Keratinocyte (primary cell): ENCODE results near the gene CBLL1. TPM values are rescaled to one million over a fixed set of nuclear protein-coding genes. Genes with fewer than 3 reads are reported as not detected.

Experiments
- DNase-seq: peaks from one replicate; pipeline ENCODE4 v3.0.0-alpha.2; 2011; ENCODE audit warnings: low read depth, missing footprints, low spot score
- FAIRE-seq: peaks from 2 replicates; lab custom pipeline; 2011; peaks lifted over from hg19 to GRCh38; lab: Jason Lieb, UNC
- H2AFZ ChIP-seq: 2 replicates; pipeline ENCODE4 v1.6.0; 2012; ENCODE audit warnings: low read length, control low read depth, inconsistent platforms; ENCODE audit not compliant: control insufficient read depth
- H3K27ac ChIP-seq: 2 replicates; pipeline ENCODE4 v1.5.1; 2011; ENCODE audit warnings: low read length; ENCODE audit not compliant: control insufficient read depth, insufficient read depth
- H3K27me3 ChIP-seq: 3 replicates; pipeline ENCODE4 v1.6.0; 2011; ENCODE audit warnings: low read length; ENCODE audit not compliant: control insufficient read depth, insufficient read depth; ENCODE audit errors: extremely low read depth
- H3K36me3 ChIP-seq, 2 experiments: 2 replicates in 1 of 2; 3 replicates in 1 of 2; pipeline ENCODE4 v1.5.1; 2011; ENCODE audit warnings: low read length in 2 of 2, mild to moderate bottlenecking in 1 of 2; ENCODE audit not compliant: control insufficient read depth in 2 of 2, insufficient read depth in 2 of 2; ENCODE audit errors: extremely low read depth in 1 of 2
- H3K4me1 ChIP-seq: 3 replicates; pipeline ENCODE4 v1.5.1; 2011; ENCODE audit warnings: low read length; ENCODE audit not compliant: control insufficient read depth, insufficient read depth; ENCODE audit errors: extremely low read depth
- H3K4me2 ChIP-seq: 3 replicates; pipeline ENCODE4 v1.6.0; 2011; ENCODE audit warnings: low read depth, low read length; ENCODE audit not compliant: control insufficient read depth, insufficient read depth; ENCODE audit errors: extremely low read depth
- H3K4me3 ChIP-seq, 3 experiments: fragments of 200-600 bp in 1 of 3; sonication (generic) in 1 of 3; 2 replicates in 2 of 3; 3 replicates in 1 of 3; pipeline ENCODE4 v1.5.1; 2011 to 2016; ENCODE audit warnings: low read length in 3 of 3, mild to moderate bottlenecking in 3 of 3, control low read depth in 2 of 3, inconsistent platforms in 1 of 3, low read depth in 1 of 3, mixed read lengths in 1 of 3, mixed run types in 1 of 3, moderate library complexity in 1 of 3; ENCODE audit not compliant: control insufficient read depth in 2 of 3, insufficient read depth in 2 of 3; ENCODE audit errors: extremely low read depth in 1 of 3
- H3K79me2 ChIP-seq: 2 replicates; pipeline ENCODE4 v1.6.0; 2012; ENCODE audit warnings: low read length; ENCODE audit not compliant: control insufficient read depth, insufficient read depth
- H3K9ac ChIP-seq: 3 replicates; pipeline ENCODE4 v1.6.0; 2011; ENCODE audit warnings: low read length; ENCODE audit not compliant: control insufficient read depth, insufficient read depth; ENCODE audit errors: extremely low read depth
- H3K9me1 ChIP-seq: 3 replicates; pipeline ENCODE4 v1.6.0; 2011; ENCODE audit warnings: low read length; ENCODE audit not compliant: control insufficient read depth, insufficient read depth; ENCODE audit errors: extremely low read depth
- H3K9me3 ChIP-seq: 2 replicates; pipeline ENCODE4 v1.5.1; 2012; ENCODE audit warnings: low read depth, low read length; ENCODE audit not compliant: control insufficient read depth
- H4K20me1 ChIP-seq: 3 replicates; pipeline ENCODE4 v1.6.0; 2011; ENCODE audit warnings: low read length; ENCODE audit not compliant: control insufficient read depth, insufficient read depth; ENCODE audit errors: extremely low read depth
- EZH2 ChIP-seq: IDR thresholded peaks from one replicate; pipeline ENCODE4 v1.6.1; 2012; ENCODE audit warnings: inconsistent platforms, mild to moderate bottlenecking, low read length, moderate library complexity
- dilution Hi-C: fragments of 300-500 bp; cut with MboI; formaldehyde crosslinking; loops from one replicate; pipeline ENCODE4 v1.7.0; 2020; ENCODE audit warnings: low sequenced_read_pairs; ENCODE audit not compliant: extremely low pct_ligation_motif_present
- polyA plus RNA-seq, 5 experiments: library from polyadenylated mRNA; depleted of rRNA in 3 of 5; stranded (reverse) in 3 of 5; stranded (forward) in 1 of 5; unstranded in 1 of 5; fragments of >200 nt; gene quantifications; 1 replicate in 1 of 5; 2 replicates in 3 of 5; 3 replicates in 1 of 5; pipeline versions ENCODE4 v1.2.1 to v1.2.3, GENCODE V29; 2011 to 2012; ENCODE audit warnings: missing spikeins in 2 of 5, low read depth in 1 of 5, low replicate concordance in 1 of 5
- TF ChIP-seq, protein P1 (sequence below), 3 experiments: IDR thresholded peaks in 1 of 3; conservative IDR thresholded peaks in 1 of 3; optimal IDR thresholded peaks in 1 of 3; 2 replicates in 2 of 3; 3 replicates in 1 of 3; pipeline versions ENCODE3 to v1.5.1; 2011; ENCODE audit warnings: low read length in 3 of 3, mild to moderate bottlenecking in 3 of 3, moderate library complexity in 2 of 3, control low read depth in 1 of 3, inconsistent platforms in 1 of 3; ENCODE audit not compliant: insufficient read depth in 2 of 3; ENCODE audit errors: extremely low read depth in 1 of 3

Gene CBLL1
- polyA plus RNA-seq, 1 donor (not counting 4 experiments of a cell fraction or from before 2014, with no cell fraction given), result 15.3 TPM

DNA sequence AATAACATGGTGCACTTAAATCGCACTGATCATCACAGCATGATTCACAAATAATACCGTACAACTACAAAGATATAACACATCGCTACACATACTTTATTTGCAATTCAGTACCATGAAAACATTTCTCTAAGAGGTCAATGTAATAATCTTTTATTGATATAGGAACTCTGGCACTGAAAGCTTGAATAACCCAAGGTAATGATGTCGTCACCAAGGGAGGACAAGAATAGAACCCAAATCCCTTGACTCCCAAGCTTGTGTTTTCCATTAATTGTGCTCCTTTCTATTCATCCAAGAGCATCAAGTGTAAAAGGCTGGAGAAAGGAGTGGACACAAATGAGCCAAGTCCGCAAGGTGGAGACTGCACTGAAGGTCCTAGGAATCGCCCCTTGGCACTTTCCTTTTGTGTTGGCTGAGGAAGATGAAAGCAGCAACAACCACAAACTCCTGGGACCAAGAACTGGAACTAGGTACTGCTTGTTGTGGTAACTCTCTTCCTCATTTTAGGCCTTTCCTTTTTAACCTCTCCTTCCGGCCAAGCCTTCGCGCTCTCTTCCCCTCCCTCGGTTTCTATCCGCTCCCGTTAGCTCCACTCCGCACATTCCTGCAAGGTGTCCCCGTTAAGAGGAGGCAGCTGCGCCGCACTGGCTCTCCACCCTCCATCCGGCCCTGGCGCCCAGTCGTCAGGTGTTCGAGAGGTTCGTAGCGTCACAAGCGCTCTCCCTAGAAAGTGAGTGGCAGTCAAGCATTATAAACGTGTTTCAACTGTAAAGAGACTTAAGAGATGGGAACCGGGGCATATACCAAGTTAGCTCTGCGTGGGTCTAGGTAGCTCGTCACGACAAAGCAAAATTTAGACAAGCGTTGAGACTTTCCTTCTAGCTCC is 1.0 kb upstream of the CBLL1 start:
- Histone ChIP-seq H3K9me3 (no peaks in the 10 kb centered on the region), H4K20me1 (peaks cover 4% of the 10 kb centered on the region), H2AFZ (peak overlapping the region; percentile 98), H3K9me1 (no peaks in the 10 kb centered on the region), H3K27me3 (no peaks in the 10 kb centered on the region), H3K4me3 (peak overlapping the region; percentile 77 to 92 (median 87)), H3K36me3 (no peaks in the 10 kb centered on the region), H3K9ac (peak overlapping the region; percentile 87), H3K4me2 (peak overlapping the region; percentile 93), H3K27ac (peak overlapping the region; percentile 96), H3K79me2 (peaks cover 40% of the 10 kb centered on the region), H3K4me1 (peaks cover 21% of the 10 kb centered on the region)
- DNase-seq (no peak), FAIRE-seq (no peak)
- dilution Hi-C loops, result no loop called here
- TF ChIP-seq EZH2, result no peak
- TF ChIP-seq, protein P1, sequence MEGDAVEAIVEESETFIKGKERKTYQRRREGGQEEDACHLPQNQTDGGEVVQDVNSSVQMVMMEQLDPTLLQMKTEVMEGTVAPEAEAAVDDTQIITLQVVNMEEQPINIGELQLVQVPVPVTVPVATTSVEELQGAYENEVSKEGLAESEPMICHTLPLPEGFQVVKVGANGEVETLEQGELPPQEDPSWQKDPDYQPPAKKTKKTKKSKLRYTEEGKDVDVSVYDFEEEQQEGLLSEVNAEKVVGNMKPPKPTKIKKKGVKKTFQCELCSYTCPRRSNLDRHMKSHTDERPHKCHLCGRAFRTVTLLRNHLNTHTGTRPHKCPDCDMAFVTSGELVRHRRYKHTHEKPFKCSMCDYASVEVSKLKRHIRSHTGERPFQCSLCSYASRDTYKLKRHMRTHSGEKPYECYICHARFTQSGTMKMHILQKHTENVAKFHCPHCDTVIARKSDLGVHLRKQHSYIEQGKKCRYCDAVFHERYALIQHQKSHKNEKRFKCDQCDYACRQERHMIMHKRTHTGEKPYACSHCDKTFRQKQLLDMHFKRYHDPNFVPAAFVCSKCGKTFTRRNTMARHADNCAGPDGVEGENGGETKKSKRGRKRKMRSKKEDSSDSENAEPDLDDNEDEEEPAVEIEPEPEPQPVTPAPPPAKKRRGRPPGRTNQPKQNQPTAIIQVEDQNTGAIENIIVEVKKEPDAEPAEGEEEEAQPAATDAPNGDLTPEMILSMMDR (optimal IDR thresholded peaks at IDR 0.05 in 1 of 3, IDR thresholded peaks at IDR 0.05 in 1 of 3, conservative IDR thresholded peaks at IDR 0.05 in 1 of 3; ENCODE audit: extremely low read depth in 1 of 3, insufficient read depth in 2 of 3, low read length in 3 of 3), result no peak

DNA sequence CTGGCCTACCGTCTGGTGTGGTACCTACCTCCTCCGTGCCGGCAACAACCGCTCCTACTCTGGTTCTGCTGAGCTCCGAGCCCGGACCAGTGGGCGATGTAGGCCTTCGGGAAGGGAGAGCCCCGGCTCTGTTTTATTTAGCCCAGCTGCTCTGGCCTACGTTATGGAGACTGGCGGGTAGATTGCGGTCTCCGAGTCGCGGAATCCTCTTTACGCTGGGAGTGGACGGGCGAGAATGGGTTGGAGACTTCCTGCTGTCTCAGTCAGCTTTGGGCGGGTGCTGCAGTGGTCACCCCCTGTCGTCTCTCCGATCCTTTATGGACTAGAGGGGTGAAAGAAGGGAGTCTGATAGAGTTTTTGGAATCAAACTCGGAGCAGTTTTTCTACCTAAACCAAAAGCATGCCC is 406 bp downstream of the CBLL1 start:
- H3K4me2 ChIP-seq, result peak overlapping the region; percentile 90
- H3K9ac ChIP-seq, result peak overlapping the region; percentile 87
- H3K9me1 ChIP-seq, result no peaks in the 10 kb centered on the region
- DNase-seq, result no peak
- FAIRE-seq, result no peak
- no peaks in the 10 kb centered on the region for H3K27me3 ChIP-seq
- peaks cover 21% of the 10 kb centered on the region for H3K4me1 ChIP-seq
- peaks cover 50% of the 10 kb centered on the region for H3K79me2 ChIP-seq
- peak overlapping the region; percentile 77 to 92 (median 87) for H3K4me3 ChIP-seq
- H3K9me3 ChIP-seq, result no peaks in the 10 kb centered on the region
- H4K20me1 ChIP-seq, result peaks cover 4% of the 10 kb centered on the region
- dilution Hi-C loops, result no loop called here
- peak overlapping the region; percentile 96 for H3K27ac ChIP-seq
- no peak for TF ChIP-seq EZH2
- TF ChIP-seq, protein P1 (optimal IDR thresholded peaks at IDR 0.05 in 1 of 3, IDR thresholded peaks at IDR 0.05 in 1 of 3, conservative IDR thresholded peaks at IDR 0.05 in 1 of 3; ENCODE audit: extremely low read depth in 1 of 3, insufficient read depth in 2 of 3, low read length in 3 of 3), result no peak
- peak overlapping the region; percentile 99 for H2AFZ ChIP-seq
- peaks cover 0 to 2% of the 10 kb centered on the region in 2 experiments for H3K36me3 ChIP-seq
